ENCODE measurements around the gene ATG7. TPM values are rescaled to one million over a fixed set of nuclear protein-coding genes. Genes with fewer than 3 reads are reported as not detected.
A peak's percentile ranks its signal among the peaks of the same experiment; 100 is the strongest.

ATG7 gene
- total RNA-seq, 1 donor from 2014 or later, result 42.5 TPM

GRCh38 chr3:11562277-11562881 lies 290.2 kb downstream of the ATG7 start:
- no peak for TF ChIP-seq CTCF (IDR thresholded peaks at IDR 0.05)
- no peaks in the 10 kb centered on the region for H3K27me3 Mint-ChIP-seq (ENCODE audit: unreplicated experiment)
- H3K4me1 Mint-ChIP-seq (ENCODE audit: unreplicated experiment), result peaks cover 61% of the 10 kb centered on the region
- peak overlapping the region; percentile 44 for H3K27ac Mint-ChIP-seq (ENCODE audit: unreplicated experiment)
- H3K9me3 Mint-ChIP-seq (ENCODE audit: unreplicated experiment), result no peaks in the 10 kb centered on the region
- H3K4me3 Mint-ChIP-seq (ENCODE audit: unreplicated experiment), result no peak overlapping the region
- peaks cover 38% of the 10 kb centered on the region for H3K36me3 Mint-ChIP-seq (ENCODE audit: unreplicated experiment)
- no peak for DNase-seq (ENCODE audit: extremely low spot score, unreplicated experiment)

- Mint-ChIP-seq H3K4me1 (ENCODE audit: unreplicated experiment) (peaks cover 61% of the 10 kb centered on the region), H3K9me3 (ENCODE audit: unreplicated experiment) (no peaks in the 10 kb centered on the region), H3K27me3 (ENCODE audit: unreplicated experiment) (no peaks in the 10 kb centered on the region), H3K36me3 (ENCODE audit: unreplicated experiment) (peaks cover 30% of the 10 kb centered on the region), H3K4me3 (ENCODE audit: unreplicated experiment) (no peak overlapping the region), H3K27ac (ENCODE audit: unreplicated experiment) (peak overlapping the region; percentile 64)
- DNase-seq (ENCODE audit: extremely low spot score, unreplicated experiment), result no peak
- TF ChIP-seq CTCF (IDR thresholded peaks at IDR 0.05), result no peak
Measured at GRCh38 chr3:11563159-11563864, 291.1 kb downstream of the ATG7 start.

GRCh38 chr3:11563865-11564185 lies 291.6 kb downstream of the ATG7 start:
- no peaks in the 10 kb centered on the region for H3K9me3 Mint-ChIP-seq (ENCODE audit: unreplicated experiment)
- peaks cover 63% of the 10 kb centered on the region for H3K4me1 Mint-ChIP-seq (ENCODE audit: unreplicated experiment)
- no peak for TF ChIP-seq CTCF (IDR thresholded peaks at IDR 0.05)
- H3K27me3 Mint-ChIP-seq (ENCODE audit: unreplicated experiment), result no peaks in the 10 kb centered on the region
- no peak overlapping the region for H3K4me3 Mint-ChIP-seq (ENCODE audit: unreplicated experiment)
- H3K27ac Mint-ChIP-seq (ENCODE audit: unreplicated experiment), result peak overlapping the region; percentile 64
- H3K36me3 Mint-ChIP-seq (ENCODE audit: unreplicated experiment), result peaks cover 27% of the 10 kb centered on the region
- DNase-seq (ENCODE audit: extremely low spot score, unreplicated experiment), result no peak

- H3K9me3 Mint-ChIP-seq (ENCODE audit: unreplicated experiment), result no peaks in the 10 kb centered on the region
- DNase-seq (ENCODE audit: extremely low spot score, unreplicated experiment), result no peak
- no peak for TF ChIP-seq CTCF (IDR thresholded peaks at IDR 0.05)
- H3K4me3 Mint-ChIP-seq (ENCODE audit: unreplicated experiment), result no peak overlapping the region
- H3K4me1 Mint-ChIP-seq (ENCODE audit: unreplicated experiment), result peaks cover 67% of the 10 kb centered on the region
- peak overlapping the region; percentile 23 for H3K27ac Mint-ChIP-seq (ENCODE audit: unreplicated experiment)
- H3K27me3 Mint-ChIP-seq (ENCODE audit: unreplicated experiment), result no peaks in the 10 kb centered on the region
- peaks cover 26% of the 10 kb centered on the region for H3K36me3 Mint-ChIP-seq (ENCODE audit: unreplicated experiment)
Measured at GRCh38 chr3:11564577-11565001, 292.4 kb downstream of the ATG7 start.

GRCh38 chr3:11565072-11565471 lies 292.9 kb downstream of the ATG7 start:
- peaks cover 23% of the 10 kb centered on the region for H3K36me3 Mint-ChIP-seq (ENCODE audit: unreplicated experiment)
- no peak overlapping the region for H3K4me3 Mint-ChIP-seq (ENCODE audit: unreplicated experiment)
- H3K4me1 Mint-ChIP-seq (ENCODE audit: unreplicated experiment), result peaks cover 65% of the 10 kb centered on the region
- TF ChIP-seq CTCF (IDR thresholded peaks at IDR 0.05), result no peak
- no peak for DNase-seq (ENCODE audit: extremely low spot score, unreplicated experiment)
- peak overlapping the region; percentile 31 for H3K27ac Mint-ChIP-seq (ENCODE audit: unreplicated experiment)
- no peaks in the 10 kb centered on the region for H3K27me3 Mint-ChIP-seq (ENCODE audit: unreplicated experiment)
- no peaks in the 10 kb centered on the region for H3K9me3 Mint-ChIP-seq (ENCODE audit: unreplicated experiment)

Measured in osteocyte (in vitro differentiated cells).